Measurements from ENCODE around the gene ATF7.
"Not testable (repeated sequence)": the region's sequence is repeated elsewhere in the genome, so short reads cannot be mapped to it uniquely, and the experiment has no call there.

Gene ATF7

GRCh38 chr12:53653595-53653994 is 27.4 kb upstream of the ATF7 start:
- no peaks in the 10 kb centered on the region for H3K27me3 ChIP-seq (replicated peaks; ENCODE audit: control insufficient read depth, insufficient read depth, low read length)
- H3K36me3 ChIP-seq (ENCODE audit: control insufficient read depth, insufficient read depth, low read length), result no peaks in the 10 kb centered on the region
- no peak overlapping the region for H3K4me3 ChIP-seq (replicated peaks; ENCODE audit: low read depth, low read length)
- no peak for DNase-seq (ENCODE audit: extremely low read depth, insufficient read length)
- no peak for TF ChIP-seq CTCF (IDR thresholded peaks at IDR 0.05; ENCODE audit: insufficient read depth, low read length, poor library complexity, severe bottlenecking)

DNA sequence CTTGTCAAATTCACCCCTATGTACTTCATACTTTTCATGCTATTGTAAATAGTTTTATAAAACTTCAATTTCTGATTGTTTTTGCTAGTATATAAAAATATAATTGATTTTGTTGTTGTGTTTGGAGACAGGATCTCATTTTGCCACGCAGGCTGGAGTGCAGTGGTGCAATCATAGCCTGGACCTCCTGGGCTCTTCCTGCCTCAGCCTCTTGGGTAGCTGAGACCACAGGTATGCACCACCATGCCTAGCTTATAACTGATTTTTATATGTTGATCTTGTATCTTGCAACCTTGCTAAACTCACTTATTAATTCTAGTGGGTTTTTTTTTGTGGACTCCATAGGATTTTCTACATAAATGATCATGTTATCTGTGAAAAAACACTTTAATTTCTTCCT is 26.2 kb upstream of the ATF7 start:
- no peak overlapping the region for H3K4me3 ChIP-seq (replicated peaks; ENCODE audit: low read depth, low read length)
- H3K36me3 ChIP-seq (ENCODE audit: control insufficient read depth, insufficient read depth, low read length), result no peaks in the 10 kb centered on the region
- no peaks in the 10 kb centered on the region for H3K27me3 ChIP-seq (replicated peaks; ENCODE audit: control insufficient read depth, insufficient read depth, low read length)
- no peak for DNase-seq (ENCODE audit: extremely low read depth, insufficient read length)
- TF ChIP-seq CTCF (IDR thresholded peaks at IDR 0.05; ENCODE audit: insufficient read depth, low read length, poor library complexity, severe bottlenecking), result no peak

DNA sequence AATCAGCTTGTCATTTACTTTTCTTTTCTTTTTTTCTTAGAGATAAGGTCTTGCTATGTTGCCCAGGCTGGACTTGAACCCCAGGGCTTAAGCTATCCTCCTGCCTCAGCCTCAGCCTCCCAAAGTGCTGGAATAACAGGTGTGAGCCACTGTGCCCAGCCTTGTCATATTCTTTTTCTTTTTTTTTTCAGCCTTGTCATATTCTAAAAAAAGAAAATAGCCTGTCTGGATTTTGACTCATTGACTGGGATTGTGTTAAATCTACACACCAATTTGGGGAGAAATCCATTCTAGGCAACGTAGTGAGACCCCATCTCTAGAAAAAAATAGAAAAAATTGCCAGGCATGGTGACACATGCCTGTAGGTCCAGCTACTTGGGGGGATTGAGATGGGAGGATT is 25.6 kb upstream of the ATF7 start:
- no peak for DNase-seq (ENCODE audit: extremely low read depth, insufficient read length)
- H3K27me3 ChIP-seq (replicated peaks; ENCODE audit: control insufficient read depth, insufficient read depth, low read length), result no peaks in the 10 kb centered on the region
- no peaks in the 10 kb centered on the region for H3K36me3 ChIP-seq (ENCODE audit: control insufficient read depth, insufficient read depth, low read length)
- H3K4me3 ChIP-seq (replicated peaks; ENCODE audit: low read depth, low read length), result no peak overlapping the region
- no peak for TF ChIP-seq CTCF (IDR thresholded peaks at IDR 0.05; ENCODE audit: insufficient read depth, low read length, poor library complexity, severe bottlenecking)

DNA sequence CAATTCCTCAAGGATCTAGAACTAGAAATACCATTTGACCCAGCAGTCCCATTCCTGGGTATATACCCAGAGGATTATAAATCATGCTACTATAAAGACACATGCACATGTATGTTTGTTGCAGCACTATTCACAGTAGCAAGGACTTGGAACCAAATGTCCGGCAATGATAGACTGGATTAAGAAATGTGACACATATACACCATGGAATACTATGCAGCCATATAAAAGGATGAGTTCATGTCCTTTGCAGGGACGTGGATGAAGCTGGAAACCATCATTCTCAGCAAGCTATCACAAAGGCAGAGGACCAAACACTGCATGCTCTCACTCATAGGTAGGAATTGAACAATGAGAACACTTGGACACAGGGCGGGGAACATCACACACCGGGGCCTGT is 20.1 kb upstream of the ATF7 start:
- not testable (repeated sequence) for DNase-seq (ENCODE audit: extremely low read depth, insufficient read length); H3K36me3 ChIP-seq (ENCODE audit: control insufficient read depth, insufficient read depth, low read length); H3K27me3 ChIP-seq (replicated peaks; ENCODE audit: control insufficient read depth, insufficient read depth, low read length); H3K4me3 ChIP-seq (replicated peaks; ENCODE audit: low read depth, low read length)

GRCh38 chr12:53645165-53645564 is 19.0 kb upstream of the ATF7 start:
- no peak for TF ChIP-seq CTCF (IDR thresholded peaks at IDR 0.05; ENCODE audit: insufficient read depth, low read length, poor library complexity, severe bottlenecking)
- DNase-seq (ENCODE audit: extremely low read depth, insufficient read length), result no peak
- no peaks in the 10 kb centered on the region for H3K36me3 ChIP-seq (ENCODE audit: control insufficient read depth, insufficient read depth, low read length)
- H3K4me3 ChIP-seq (replicated peaks; ENCODE audit: low read depth, low read length), result no peak overlapping the region
- no peaks in the 10 kb centered on the region for H3K27me3 ChIP-seq (replicated peaks; ENCODE audit: control insufficient read depth, insufficient read depth, low read length)

GRCh38 chr12:53644133-53644532 is 18.0 kb upstream of the ATF7 start:
- Histone ChIP-seq H3K36me3 (ENCODE audit: control insufficient read depth, insufficient read depth, low read length) (no peaks in the 10 kb centered on the region), H3K4me3 (replicated peaks; ENCODE audit: low read depth, low read length) (no peak overlapping the region), H3K27me3 (replicated peaks; ENCODE audit: control insufficient read depth, insufficient read depth, low read length) (no peaks in the 10 kb centered on the region)
- no peak for DNase-seq (ENCODE audit: extremely low read depth, insufficient read length)
- TF ChIP-seq CTCF (IDR thresholded peaks at IDR 0.05; ENCODE audit: insufficient read depth, low read length, poor library complexity, severe bottlenecking), result no peak
